HS-27A (cell line): ENCODE measurements around the gene ZPBP.
"Not testable (repeated sequence)": the region's sequence is repeated elsewhere in the genome, so short reads cannot be mapped to it uniquely, and the experiment has no call there.

Experiments
- DNase-seq: peaks from one replicate; pipeline ENCODE4 v3.0.0-alpha.2; 2012; ENCODE audit warnings: low read depth, missing footprints

Gene ZPBP

DNA sequence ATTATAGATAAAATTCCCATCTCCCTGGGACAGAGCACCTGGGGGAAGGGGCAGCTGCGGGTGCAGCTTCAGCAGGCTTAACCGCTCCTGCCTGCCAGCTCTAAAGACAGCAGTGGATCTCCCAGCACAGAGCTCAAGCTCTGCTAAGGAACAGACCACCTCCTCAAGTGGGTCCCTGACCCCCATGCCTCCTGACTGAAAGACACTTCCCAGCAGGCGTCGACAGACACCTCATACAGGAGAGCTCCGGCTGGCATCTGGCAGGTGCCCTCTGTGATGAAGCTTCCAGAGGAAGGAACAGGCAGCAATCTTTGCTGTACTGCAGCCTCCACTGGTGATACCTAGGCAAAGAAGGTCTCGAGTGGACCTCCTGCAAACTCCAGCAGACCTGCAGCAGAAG lies 51.9 kb downstream of the ZPBP start:
- DNase-seq = not testable (repeated sequence)

DNA sequence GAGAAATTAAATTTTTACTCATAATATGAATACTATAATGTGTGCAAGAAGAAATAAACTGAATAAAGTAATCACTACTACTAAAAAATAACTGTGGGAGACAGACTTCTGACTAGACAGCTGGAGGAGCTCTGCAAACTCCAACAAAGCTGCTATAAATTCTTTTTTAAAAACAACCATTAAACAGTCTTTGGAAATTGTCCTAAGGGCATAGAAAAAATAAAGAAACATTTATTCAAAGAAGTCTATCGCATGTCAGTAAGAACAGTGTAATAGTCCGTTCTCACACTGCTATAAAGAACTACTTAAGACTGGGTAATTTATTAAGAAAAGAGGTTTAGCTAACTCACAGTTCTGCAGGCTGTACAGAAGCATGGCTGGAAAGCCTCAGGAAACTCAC lies 56.0 kb downstream of the ZPBP start:
- DNase-seq = no peak

DNA sequence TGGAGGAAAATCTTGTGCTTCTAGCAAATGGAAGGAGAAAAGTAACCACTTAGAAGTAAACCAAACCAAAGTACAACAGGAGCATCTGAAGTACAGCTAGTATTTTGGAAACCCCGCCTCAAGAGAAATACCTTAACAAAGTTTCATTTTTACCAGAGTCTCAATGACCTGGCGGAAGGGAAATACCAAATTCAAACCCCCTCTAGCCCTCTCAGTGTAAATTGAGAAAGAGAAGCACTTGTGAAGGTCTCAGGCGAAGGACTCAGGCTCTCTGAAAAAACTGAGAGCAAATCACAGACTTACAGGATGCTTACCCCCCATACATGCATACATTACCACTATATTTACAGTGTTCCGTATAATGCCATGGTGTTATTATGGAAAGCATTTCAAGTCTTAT lies 70.1 kb downstream of the ZPBP start:
- DNase-seq = no peak

GRCh38 chr7:50022451-50022850 lies 70.6 kb downstream of the ZPBP start:
- DNase-seq = no peak

DNA sequence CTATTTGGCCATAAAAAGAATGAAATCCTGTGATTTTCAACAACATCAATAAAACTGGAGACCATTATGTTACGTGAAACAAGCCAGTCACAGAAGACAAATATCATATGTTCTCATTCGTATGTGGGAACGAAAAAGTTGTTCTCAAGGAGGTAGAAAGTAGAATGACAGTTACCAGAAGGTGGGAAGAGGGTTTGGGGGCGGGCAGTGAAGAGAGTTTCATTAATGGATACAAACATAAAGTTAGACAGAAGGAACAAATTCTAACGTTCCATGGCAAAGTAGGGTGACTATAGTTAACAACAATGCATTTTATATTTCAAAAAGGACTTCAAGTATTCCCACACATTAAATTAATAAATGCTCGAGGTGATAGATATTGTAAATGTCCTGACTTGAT lies 97.4 kb downstream of the ZPBP start:
- DNase-seq = no peak

GRCh38 chr7:49986191-49986590 lies 106.9 kb downstream of the ZPBP start:
- no peak for DNase-seq

DNA sequence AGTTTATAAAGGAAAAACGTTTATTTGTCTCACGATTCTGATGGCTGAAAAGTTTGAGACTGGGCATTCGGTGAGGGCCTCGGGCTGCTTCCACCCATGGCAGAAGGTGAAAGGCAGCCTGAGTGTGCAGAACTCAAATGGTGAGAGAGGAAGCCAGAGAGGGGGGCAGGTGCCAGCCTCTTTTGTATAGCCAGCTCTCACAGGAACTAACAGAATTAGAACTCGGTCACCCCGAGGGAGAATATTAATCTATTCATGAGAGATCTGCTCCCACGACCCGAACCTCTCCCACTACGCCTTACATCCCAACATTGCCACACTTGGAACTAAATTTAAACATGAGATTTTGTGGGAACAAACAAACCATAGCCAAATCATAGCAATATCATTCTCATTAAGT lies 112.6 kb downstream of the ZPBP start:
- DNase-seq = no peak

GRCh38 chr7:49976238-49976637 lies 116.8 kb downstream of the ZPBP start:
- no peak for DNase-seq

DNA sequence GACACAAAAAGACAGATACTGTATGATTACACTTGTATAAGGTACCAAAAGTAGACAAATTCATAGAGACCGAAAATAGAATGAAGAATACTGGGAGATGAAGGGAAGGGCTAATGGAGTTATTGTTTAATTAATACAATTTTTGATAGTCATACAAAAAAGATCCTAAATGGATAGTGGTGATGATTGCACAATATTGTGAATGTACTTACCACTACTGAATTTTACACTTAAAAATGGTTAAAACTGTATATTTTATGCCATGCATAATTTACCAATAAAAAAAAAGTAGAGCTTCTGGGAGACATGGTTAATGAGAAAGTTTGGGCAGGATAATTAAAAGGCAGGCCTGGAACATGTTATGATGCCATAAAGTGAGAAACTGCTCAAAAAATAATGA lies 119.0 kb downstream of the ZPBP start:
- no peak for DNase-seq

- no peak for DNase-seq
Measured at GRCh38 chr7:49937608-49938007, 155.4 kb downstream of the ZPBP start.

DNA sequence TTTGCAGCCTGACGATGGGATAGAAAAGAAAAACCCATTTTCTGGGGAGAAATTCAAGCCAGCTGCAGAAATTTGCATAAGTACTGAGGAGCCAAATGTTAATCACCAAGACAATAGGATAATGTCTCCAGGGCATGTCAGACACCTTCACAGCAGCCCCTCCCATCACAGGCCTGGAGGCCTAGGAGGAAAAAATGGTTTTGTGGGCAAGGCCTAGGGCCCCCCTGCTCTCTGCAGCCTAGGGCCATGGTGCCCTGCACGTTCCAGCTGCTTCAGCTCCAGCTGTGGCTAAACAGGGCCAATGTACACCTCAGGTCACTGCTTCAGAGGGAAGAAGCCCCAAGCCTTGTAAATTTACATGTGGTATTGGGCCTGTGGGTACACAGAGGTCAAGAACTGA lies 161.4 kb downstream of the ZPBP start:
- DNase-seq = no peak

DNA sequence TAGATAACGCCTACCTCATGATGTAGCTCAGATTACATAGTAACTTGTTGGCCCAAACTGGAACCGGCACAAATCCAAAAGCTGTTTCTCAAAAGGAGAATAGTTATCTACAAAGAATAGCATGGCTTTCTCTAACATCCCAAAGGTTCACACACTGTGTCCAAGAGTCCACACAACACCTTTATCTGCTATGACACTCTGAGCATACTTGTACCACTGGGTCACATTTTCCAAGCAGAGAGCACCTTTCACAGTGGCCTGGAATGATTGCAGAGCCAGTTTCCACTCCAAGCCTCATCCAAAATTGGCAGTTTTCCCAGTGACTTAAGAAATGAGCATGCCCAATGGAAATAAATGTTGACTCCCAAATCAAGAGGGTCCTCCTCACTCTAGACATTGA lies 164.3 kb downstream of the ZPBP start:
- no peak for DNase-seq

GRCh38 chr7:49927631-49928030 lies 165.4 kb downstream of the ZPBP start:
- no peak for DNase-seq

GRCh38 chr7:49926720-49927119 lies 166.3 kb downstream of the ZPBP start:
- no peak for DNase-seq

- DNase-seq = no peak
Measured at GRCh38 chr7:49911909-49912308, 181.1 kb downstream of the ZPBP start.

GRCh38 chr7:49894543-49894942 lies 198.5 kb downstream of the ZPBP start:
- DNase-seq = no peak

- no peak for DNase-seq
Measured at GRCh38 chr7:49893131-49893530, 199.9 kb downstream of the ZPBP start.

DNA sequence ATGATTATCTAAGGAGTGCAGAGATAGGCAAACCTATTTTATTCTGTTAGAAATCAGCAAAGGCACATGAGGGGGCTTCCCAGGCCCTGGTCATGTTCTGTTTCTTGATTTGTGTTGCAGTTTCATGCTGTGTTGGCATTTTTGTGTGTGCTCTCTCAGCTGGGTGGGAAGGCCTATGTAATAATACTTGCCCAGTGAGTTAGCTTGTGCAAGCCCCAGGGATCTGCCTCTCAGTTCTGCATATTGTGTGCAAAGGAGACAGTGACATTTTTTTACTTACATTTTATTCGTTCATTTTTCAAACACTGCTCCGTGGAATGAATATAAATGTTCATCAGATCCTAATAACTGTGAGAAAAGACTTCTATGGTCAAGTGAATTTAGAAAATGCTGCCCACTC lies 200.6 kb downstream of the ZPBP start:
- no peak for DNase-seq
